GM11168 (cell line): ENCODE data around the gene CHIC2.

Experiments
- in situ Hi-C: fragments of 300-500 bp; cut with MboI; formaldehyde crosslinking; loops from one replicate; pipeline ENCODE4 v1.12.0; 2022; ENCODE audit warnings: low sequenced_read_pairs; ENCODE audit not compliant: unreplicated experiment

CHIC2 gene

GRCh38 chr4:54015423-54016030 lies 48.9 kb downstream of the CHIC2 start:
- in situ Hi-C loops: no loop called here

GRCh38 chr4:54014666-54015160 lies 49.7 kb downstream of the CHIC2 start:
- in situ Hi-C loops: no loop called here

- in situ Hi-C loops: no loop called here
Observed at GRCh38 chr4:54011201-54011600, 53.2 kb downstream of the CHIC2 start.

DNA sequence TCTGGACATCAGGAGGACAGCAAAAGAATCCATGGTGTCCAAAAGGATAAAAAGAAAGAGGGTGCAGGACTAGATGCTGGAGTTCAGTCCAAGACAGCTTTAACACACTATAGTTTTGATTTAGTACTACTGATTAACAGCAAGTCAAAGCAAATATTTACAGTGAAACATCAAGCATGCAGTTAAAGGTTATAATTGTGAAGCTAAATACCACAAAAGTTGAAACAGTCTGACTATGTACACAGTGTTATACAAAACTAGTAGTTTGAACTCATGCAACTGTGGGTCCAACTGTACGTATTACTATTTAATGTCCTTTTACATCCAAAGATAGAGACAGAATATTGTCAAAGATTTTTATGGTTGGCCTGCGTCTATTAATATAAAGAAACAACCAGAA lies 57.6 kb downstream of the CHIC2 start:
- in situ Hi-C loops: no loop called here

DNA sequence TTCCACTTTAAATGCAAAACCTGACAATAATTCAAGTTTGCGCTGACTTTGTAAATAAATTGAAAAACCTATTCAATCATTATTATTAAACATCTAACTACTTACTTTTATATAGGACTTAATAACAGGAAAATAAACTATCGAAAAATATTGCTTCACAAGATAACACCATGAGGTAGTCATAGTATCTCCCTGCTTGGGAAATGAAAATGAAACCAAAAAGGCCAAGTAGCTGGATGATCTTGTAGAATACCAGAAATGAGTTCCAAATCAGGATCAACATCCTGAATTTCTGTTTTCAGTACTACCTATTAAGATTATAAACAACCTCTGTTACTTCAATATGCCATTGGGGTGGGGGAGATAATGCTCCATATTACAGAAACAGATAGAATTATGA lies 58.9 kb downstream of the CHIC2 start:
- in situ Hi-C loops: no loop called here

DNA sequence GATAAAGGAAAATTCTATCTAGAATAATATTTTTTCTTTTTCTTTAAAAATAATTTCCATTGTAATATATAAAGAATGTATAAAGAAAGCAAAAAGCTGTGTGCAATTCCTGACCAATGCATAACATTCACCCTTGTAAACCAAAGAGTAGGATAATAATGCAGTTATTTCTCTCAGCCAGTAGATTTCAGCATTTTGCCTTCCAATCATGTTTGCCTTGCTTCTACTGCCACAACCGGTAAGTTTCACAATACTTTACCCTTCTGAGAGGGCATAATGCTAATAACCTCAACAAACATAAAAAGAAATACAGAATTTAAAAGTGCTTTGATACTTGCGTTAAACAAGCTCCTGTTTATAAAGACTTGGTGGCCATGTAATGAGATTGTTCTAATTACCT lies 59.9 kb downstream of the CHIC2 start:
- in situ Hi-C loops: no loop called here

- in situ Hi-C loops: no loop called here
Observed at GRCh38 chr4:54001668-54002365, 62.6 kb downstream of the CHIC2 start.

DNA sequence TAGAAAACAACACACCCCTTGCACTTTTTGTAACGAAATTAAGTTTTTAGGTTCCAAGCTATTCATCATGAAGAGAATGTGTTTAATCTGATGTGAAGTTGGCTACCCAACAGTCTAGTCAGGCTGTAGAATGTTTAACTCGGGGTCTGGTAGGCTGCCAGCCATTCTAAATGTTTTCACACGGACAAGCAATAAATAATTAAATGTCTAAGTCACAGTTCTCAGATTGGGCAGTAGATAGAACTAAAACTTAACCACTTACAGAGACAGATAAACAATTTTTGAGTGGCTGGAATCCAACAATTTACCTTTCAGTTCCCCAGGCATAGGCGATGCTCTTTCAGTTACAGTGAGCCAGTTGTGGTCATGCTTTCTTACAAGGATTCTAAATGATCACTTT lies 66.5 kb downstream of the CHIC2 start:
- in situ Hi-C loops: no loop called here

DNA sequence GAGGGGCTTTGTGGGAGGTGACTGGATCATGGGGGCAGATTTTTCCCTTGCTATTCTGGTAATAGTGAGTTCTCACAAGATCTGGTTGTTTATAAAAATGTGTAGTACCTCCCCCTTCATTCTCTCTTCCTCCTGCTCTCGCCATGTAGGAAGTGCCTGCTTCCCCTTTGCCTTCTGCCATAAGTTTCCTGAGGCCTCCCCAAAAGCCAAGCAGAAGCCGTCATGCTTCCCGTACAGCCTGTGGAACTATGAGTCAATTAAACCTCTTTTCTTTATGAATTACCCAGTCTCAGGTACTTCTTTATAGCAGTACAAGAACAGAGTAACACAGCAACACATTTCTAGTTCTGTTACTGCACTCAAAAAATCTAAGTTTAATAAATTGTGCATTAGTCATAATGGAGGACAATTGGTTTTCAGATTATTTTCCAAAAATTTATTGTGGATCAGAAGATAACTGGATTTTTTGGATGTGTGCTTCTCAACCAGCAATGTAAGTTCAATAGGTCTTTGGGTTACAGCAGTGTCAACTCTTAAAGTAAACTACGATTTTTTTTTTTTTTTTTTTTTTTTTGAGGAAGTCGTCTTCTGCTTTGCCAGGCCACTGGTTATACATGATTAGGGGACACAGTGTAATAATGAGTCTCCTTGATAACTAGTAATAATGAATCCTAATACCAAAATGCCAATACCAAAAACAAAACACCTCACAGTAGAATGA lies 69.9 kb downstream of the CHIC2 start:
- in situ Hi-C loops: no loop called here

DNA sequence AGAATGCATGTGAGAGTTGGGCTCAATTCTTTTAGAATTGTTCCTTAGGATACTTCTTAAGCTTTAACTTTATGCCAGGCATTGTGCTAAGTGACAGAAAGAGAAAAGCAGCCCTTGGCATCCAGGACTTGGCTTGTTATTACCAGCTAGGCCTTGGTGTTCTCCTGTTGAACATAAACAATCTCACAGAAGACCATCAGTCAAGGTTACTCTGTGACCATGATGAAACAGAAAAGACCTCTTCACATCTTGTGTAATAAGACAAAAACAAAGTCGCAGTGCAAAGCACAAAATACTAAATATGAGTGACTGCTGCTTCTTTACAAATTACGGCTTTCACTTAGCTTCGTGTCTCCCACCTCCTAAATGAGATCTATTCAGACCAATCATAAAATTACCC lies 71.6 kb downstream of the CHIC2 start:
- in situ Hi-C loops: no loop called here

DNA sequence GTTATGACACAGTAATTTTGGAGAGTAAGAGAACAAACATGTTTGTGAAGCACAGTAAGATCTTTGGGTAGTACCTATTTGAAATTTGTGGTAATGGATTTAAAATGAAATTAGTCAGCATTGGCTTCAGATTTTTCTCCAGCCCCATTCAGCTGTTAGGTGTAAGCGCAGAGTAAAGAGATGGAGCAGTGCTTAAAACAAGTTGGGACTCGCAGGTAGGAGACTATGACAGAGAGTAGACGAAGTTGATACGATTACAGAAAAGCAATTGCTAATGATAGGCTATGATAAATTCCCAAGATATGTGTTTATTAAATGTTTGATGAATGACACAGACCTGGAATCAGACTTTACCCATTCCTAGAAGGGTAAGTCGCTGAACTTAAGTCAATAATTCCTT lies 72.6 kb downstream of the CHIC2 start:
- in situ Hi-C loops: no loop called here

DNA sequence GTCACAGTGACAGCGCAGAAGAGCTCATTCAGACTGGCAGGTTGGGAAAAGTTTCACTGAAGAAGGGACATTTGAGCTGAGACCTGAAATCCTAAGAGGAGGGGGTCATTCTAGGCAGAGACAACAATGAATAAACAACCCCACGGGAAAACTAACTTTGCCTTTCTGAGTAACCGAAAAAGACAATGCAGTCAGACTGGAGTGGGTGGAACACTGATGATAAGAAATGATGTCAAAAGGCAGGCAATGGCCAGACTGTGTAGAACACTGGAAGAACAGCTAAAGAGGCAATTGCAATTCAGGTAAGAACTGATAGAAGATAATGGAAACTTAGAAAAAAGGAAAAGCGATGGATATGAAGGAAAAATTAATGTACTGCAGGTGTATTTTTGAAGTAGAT lies 73.8 kb downstream of the CHIC2 start:
- in situ Hi-C loops: no loop called here

DNA sequence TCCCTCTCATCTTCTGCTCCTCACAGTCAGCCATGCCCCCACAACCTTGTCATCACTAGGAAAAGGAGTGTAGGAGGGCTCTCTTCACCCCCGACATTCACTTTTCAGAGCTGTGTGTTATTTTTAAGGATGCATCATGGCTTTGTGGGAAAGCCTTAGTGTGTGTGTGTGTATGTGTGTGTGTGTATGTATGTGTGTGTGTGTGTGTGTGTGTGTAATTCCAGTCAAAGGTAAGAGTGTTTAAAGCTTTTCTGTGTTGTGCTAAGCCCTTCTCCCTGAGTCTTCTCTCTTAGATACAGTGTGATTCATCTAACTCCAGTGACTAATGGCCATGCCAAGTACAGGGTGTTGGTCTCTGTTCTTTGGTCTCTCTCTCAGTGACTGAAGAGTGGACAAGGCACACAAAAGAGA lies 76.6 kb downstream of the CHIC2 start:
- in situ Hi-C loops: no loop called here

DNA sequence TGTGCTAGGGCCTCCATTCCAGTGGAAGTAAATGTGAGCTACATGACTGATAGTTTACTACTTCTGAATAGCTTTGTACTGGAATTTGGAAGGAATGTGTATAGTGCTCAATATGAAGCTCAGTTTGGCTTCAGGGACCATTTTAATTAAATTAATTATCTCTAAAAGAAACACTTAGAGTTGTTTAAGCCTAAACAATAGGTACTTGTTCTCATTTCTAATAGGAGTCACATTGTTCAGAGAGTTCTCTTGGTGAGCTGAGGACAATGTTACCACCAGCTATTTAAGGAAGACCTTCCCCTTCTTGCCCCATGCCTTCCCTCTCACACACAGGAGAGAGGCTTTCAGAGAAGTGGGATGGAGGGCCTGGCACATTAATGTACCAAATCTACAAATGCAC lies 78.3 kb downstream of the CHIC2 start:
- in situ Hi-C loops: no loop called here

- in situ Hi-C loops: no loop called here
Observed at GRCh38 chr4:53981567-53981966, 82.8 kb downstream of the CHIC2 start.

DNA sequence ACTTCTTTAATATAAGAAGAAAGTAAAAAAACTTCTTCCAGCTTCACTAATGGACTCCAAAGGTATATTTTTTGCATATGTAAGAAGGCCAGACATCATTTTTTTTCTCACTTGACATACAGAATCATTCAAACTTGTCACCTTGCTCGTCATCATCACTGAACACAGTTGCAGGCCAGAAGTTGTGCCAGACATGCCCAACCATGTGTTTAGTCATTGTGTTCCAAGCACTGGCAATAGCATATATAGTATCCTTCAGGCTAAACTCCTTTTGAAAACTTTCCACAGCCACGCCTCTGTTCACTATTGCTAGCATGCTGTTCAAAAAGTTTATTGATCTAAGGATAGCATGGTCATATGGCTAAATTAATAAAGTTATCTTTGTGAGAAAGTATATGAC lies 83.3 kb downstream of the CHIC2 start:
- in situ Hi-C loops: no loop called here

DNA sequence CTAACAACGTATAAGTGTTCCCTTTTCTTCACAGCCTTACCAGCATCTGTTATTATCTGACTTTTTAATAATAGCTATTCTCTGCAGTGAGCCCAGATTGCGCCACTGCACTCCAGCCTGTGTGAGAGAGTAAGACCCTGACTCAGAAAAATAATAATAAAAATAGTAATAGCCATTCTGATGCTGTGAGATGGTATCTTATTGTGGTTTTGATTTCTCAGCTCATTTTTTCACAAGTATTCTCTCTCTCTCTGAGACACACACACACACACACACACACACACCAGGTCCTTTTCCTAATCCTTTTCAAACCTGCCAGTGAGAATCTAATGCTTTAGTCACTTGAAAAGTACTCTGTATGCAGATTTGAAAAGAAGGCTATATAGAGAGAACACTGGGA lies 89.8 kb downstream of the CHIC2 start:
- in situ Hi-C loops: no loop called here

DNA sequence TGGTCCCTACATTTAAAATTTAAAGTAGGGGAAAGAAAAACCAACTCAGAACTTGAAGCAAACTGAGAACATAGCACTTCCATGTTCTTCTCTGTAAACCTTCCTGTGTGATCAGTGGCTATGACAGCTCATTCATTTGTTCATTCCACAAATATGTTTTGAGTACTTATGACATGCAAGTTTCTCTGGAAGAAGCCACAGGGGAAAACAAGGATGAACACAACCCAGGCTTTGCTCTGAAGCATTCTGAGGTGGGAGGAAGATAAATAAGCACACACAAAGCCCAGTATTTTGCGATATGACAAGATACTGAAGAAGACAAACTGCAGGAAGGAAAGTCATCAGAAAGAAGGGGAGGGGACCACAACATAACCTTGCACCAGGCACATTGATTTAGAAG lies 96.4 kb downstream of the CHIC2 start:
- in situ Hi-C loops: no loop called here

DNA sequence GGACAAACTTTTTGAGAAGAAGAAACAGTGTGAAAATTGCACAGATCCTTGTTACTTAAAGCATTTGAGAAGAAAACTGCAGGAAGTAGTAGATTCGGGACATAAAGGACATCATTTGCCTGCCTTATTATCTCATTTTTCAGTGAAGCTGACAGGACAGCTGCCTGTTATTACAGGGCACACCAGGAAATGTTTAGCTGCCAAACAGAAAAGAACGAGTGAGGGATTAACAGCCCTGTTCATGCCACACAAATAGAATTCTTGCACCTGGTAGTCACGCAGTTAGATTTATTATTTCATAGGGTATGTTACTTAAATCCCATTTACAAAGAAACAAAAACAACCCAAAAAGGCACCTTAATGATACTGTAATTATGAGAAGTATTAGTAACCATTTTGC lies 100.6 kb downstream of the CHIC2 start:
- in situ Hi-C loops: no loop called here

GRCh38 chr4:53963336-53963735 lies 101.1 kb downstream of the CHIC2 start:
- in situ Hi-C loops: no loop called here

- in situ Hi-C loops: no loop called here
Observed at GRCh38 chr4:53962516-53963225, 101.7 kb downstream of the CHIC2 start.
